Liver (tissue), 9 donors: ENCODE measurements around the gene KRTAP5-1. TPM values are rescaled to one million over a fixed set of nuclear protein-coding genes. Genes with fewer than 3 reads are reported as not detected.
"Not testable (repeated sequence)": the region's sequence is repeated elsewhere in the genome, so short reads cannot be mapped to it uniquely, and the experiment has no call there.

ENCODE experiments used
- DNase-seq: peaks from one replicate; pipeline ENCODE4 v3.0.0-alpha.2; 2017; ENCODE audit warnings: low spot score
- H3K27ac ChIP-seq, 2 donors: one replicate each; pipeline ENCODE4 v1.7.0; 2013; ENCODE audit warnings: inconsistent platforms in 2 of 2, low read length in 2 of 2, control low read depth in 1 of 2, low read depth in 1 of 2, mild to moderate bottlenecking in 1 of 2
- H3K27me3 ChIP-seq, 4 donors: one replicate each; pipeline versions ENCODE4 v1.6.1 to v1.7.0; 2013; ENCODE audit warnings: low read length in 3 of 4, inconsistent platforms in 1 of 4, mild to moderate bottlenecking in 1 of 4, moderate library complexity in 1 of 4; ENCODE audit not compliant: control insufficient read depth in 4 of 4, insufficient read depth in 4 of 4
- H3K36me3 ChIP-seq, 4 donors: one replicate each; pipeline versions ENCODE4 v1.6.1 to v1.7.0; 2013; ENCODE audit warnings: low read length in 3 of 4, mild to moderate bottlenecking in 3 of 4, low read depth in 1 of 4, moderate library complexity in 1 of 4; ENCODE audit not compliant: control insufficient read depth in 4 of 4, insufficient read depth in 3 of 4
- H3K4me1 ChIP-seq, 4 donors: one replicate each; pipeline versions ENCODE4 v1.6.1 to v1.7.0; 2013; ENCODE audit warnings: low read length in 3 of 4, mild to moderate bottlenecking in 3 of 4, moderate library complexity in 1 of 4; ENCODE audit not compliant: control insufficient read depth in 4 of 4, insufficient read depth in 4 of 4
- H3K4me3 ChIP-seq, 3 donors: one replicate each; pipeline versions ENCODE4 v1.6.1 to v1.7.0; 2013; ENCODE audit warnings: low read length in 3 of 3, control low read depth in 1 of 3, low read depth in 1 of 3, mild to moderate bottlenecking in 1 of 3
- H3K9ac ChIP-seq, 2 donors: one replicate each; pipeline ENCODE4 v1.7.0; 2013; ENCODE audit warnings: low read length in 2 of 2, mild to moderate bottlenecking in 2 of 2, moderate library complexity in 2 of 2, control low read depth in 1 of 2, low read depth in 1 of 2
- H3K9me3 ChIP-seq, 4 donors: one replicate each; pipeline versions ENCODE4 v1.6.1 to v1.7.0; 2013; ENCODE audit warnings: low read length in 3 of 4; ENCODE audit not compliant: control insufficient read depth in 4 of 4
- FOXA1 ChIP-seq: IDR thresholded peaks from 2 replicates; pipeline ENCODE4 v1.6.1; 2016; ENCODE audit warnings: antibody characterized with exemption
- FOXA2 ChIP-seq: IDR thresholded peaks from 2 replicates; pipeline ENCODE4 v1.6.1; 2016; ENCODE audit warnings: antibody characterized with exemption
- HNF4A ChIP-seq, 2 donors: conservative IDR thresholded peaks; 2 replicates each; pipeline ENCODE4 v1.6.1; 2016; ENCODE audit warnings: antibody characterized with exemption in 2 of 2, mild to moderate bottlenecking in 2 of 2
- HNF4G ChIP-seq: IDR thresholded peaks from 2 replicates; pipeline ENCODE4 v1.6.1; 2016; ENCODE audit warnings: antibody characterized with exemption
- RXRA ChIP-seq, 2 donors: IDR thresholded peaks; 2 replicates each; pipeline ENCODE4 v1.6.1; 2017 to 2018; ENCODE audit warnings: antibody characterized with exemption in 2 of 2, mild to moderate bottlenecking in 1 of 2
- SP1 ChIP-seq: IDR thresholded peaks from 2 replicates; pipeline ENCODE4 v1.6.1; 2018; ENCODE audit warnings: antibody characterized with exemption, mild to moderate bottlenecking
- TAF1 ChIP-seq: conservative IDR thresholded peaks from 2 replicates; pipeline ENCODE4 v1.6.1; 2016; ENCODE audit warnings: antibody characterized with exemption, mild to moderate bottlenecking
- YY1 ChIP-seq: IDR thresholded peaks from 2 replicates; pipeline ENCODE4 v1.6.1; 2016; ENCODE audit warnings: antibody characterized with exemption, mild to moderate bottlenecking
- WGBS: extraction: QIAGEN DNeasy Blood & Tissue Kit; methylation state at CpG from one replicate; pipeline ENCODE4 v1.1.7; 2013; 5-methylcytosine and 5-hydroxymethylcytosine counted together
- polyA plus RNA-seq, 2 donors: library from polyadenylated mRNA; stranded (reverse) in 1 of 2; unstranded in 1 of 2; fragments of 200-250 nt in 1 of 2; fragments of >200 nt in 1 of 2; fragmentation: Nextera tagmentation in 1 of 2; extraction: Ambion mirVana in 1 of 2; gene quantifications; one replicate each; pipeline versions ENCODE4 v1.2.1 to v1.2.3, GENCODE V29; 2013 to 2015
- total RNA-seq, 2 donors: library from RNA; depleted of rRNA; stranded (reverse); fragments of >200 nt; gene quantifications; one replicate each; pipeline ENCODE4 v1.2.3, GENCODE V29; 2014
- TF ChIP-seq, protein P1 (sequence below): IDR thresholded peaks from 2 replicates; pipeline ENCODE4 v1.6.1; 2016; ENCODE audit warnings: antibody characterized with exemption
- TF ChIP-seq, protein P2 (sequence below): IDR thresholded peaks from 2 replicates; pipeline ENCODE4 v1.6.1; 2016; ENCODE audit warnings: antibody characterized with exemption, mild to moderate bottlenecking
- donor health status: healthy.
- donor health status: healthy.
- donor health status: healthy.
- donor health status: healthy.
- donor health status: healthy.

The KRTAP5-1 gene
- total and polyA plus RNA-seq, 4 donors: not detected

DNA sequence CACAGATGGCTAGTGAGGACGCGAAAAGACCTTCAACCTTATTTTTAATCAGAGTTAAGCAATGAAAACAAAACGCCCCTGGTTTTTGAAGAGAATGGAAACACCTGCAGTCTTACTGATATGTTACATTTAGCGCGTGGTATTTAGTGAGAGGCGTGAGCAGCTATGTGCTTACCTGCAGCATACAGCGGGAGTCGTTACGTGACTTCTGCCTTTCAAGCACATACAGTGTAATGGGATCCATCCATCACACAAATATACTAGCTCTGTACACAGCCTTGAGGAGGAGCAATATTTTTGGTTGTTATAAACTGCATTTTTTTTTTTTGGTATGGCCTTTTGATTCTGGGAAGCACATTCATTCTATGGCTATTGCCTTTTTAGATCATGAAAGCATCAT lies 7.5 kb upstream of the KRTAP5-1 start:
- DNase-seq: no peak
- no peaks in the 10 kb centered on the region for H3K27me3 ChIP-seq
- H3K4me3 ChIP-seq: no peak overlapping the region
- no peak overlapping the region for H3K27ac ChIP-seq
- H3K9ac ChIP-seq: no peak overlapping the region
- H3K36me3 ChIP-seq: no peaks in the 10 kb centered on the region
- TF ChIP-seq TAF1 (no peak), HNF4A (conservative IDR thresholded peaks at IDR 0.05) (no peak)
- TF ChIP-seq, protein P1, sequence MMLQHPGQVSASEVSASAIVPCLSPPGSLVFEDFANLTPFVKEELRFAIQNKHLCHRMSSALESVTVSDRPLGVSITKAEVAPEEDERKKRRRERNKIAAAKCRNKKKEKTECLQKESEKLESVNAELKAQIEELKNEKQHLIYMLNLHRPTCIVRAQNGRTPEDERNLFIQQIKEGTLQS: no peak
- 81% methylated on average over 9 of the region's 9 CpGs for WGBS
- no peaks in the 10 kb centered on the region for H3K4me1 ChIP-seq
- H3K9me3 ChIP-seq: no peaks in the 10 kb centered on the region

DNA sequence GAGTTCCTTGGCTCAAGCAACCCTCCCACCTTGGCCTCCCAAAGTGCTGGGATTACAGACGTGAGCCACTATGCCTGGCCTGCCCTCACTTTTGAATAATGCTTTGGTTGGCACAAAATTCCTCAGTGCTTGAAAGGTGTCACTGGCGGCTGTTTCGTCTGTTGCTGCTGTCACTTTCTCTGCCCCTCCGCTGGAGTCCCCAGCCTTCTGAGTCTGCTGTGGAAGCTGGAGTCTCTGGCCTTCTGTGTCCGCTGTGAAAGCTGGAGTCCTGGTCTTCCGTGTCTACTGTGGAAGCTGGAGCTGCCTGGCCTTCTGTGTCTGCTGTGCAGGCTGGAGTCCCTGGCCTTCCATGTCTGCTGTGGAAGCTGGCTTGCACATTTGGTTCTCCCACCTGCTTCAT lies 4.9 kb upstream of the KRTAP5-1 start:
- H3K9me3 ChIP-seq: no peaks in the 10 kb centered on the region
- no peak overlapping the region for H3K4me3 ChIP-seq
- no peak overlapping the region for H3K9ac ChIP-seq
- H3K4me1 ChIP-seq: no peaks in the 10 kb centered on the region
- no peaks in the 10 kb centered on the region for H3K36me3 ChIP-seq
- TF ChIP-seq RXRA (IDR thresholded peaks at IDR 0.05): no peak
- no peak for TF ChIP-seq FOXA1
- TF ChIP-seq, protein P2, sequence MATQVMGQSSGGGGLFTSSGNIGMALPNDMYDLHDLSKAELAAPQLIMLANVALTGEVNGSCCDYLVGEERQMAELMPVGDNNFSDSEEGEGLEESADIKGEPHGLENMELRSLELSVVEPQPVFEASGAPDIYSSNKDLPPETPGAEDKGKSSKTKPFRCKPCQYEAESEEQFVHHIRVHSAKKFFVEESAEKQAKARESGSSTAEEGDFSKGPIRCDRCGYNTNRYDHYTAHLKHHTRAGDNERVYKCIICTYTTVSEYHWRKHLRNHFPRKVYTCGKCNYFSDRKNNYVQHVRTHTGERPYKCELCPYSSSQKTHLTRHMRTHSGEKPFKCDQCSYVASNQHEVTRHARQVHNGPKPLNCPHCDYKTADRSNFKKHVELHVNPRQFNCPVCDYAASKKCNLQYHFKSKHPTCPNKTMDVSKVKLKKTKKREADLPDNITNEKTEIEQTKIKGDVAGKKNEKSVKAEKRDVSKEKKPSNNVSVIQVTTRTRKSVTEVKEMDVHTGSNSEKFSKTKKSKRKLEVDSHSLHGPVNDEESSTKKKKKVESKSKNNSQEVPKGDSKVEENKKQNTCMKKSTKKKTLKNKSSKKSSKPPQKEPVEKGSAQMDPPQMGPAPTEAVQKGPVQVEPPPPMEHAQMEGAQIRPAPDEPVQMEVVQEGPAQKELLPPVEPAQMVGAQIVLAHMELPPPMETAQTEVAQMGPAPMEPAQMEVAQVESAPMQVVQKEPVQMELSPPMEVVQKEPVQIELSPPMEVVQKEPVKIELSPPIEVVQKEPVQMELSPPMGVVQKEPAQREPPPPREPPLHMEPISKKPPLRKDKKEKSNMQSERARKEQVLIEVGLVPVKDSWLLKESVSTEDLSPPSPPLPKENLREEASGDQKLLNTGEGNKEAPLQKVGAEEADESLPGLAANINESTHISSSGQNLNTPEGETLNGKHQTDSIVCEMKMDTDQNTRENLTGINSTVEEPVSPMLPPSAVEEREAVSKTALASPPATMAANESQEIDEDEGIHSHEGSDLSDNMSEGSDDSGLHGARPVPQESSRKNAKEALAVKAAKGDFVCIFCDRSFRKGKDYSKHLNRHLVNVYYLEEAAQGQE: no peak
- TF ChIP-seq HNF4G: no peak
- TF ChIP-seq FOXA2: no peak
- TF ChIP-seq YY1: no peak
- TF ChIP-seq, protein P1: no peak
- TF ChIP-seq SP1: no peak
- H3K27me3 ChIP-seq: no peaks in the 10 kb centered on the region
- 86% methylated on average over 6 of the region's 6 CpGs for WGBS
- H3K27ac ChIP-seq: no peak overlapping the region
- no peak for DNase-seq

DNA sequence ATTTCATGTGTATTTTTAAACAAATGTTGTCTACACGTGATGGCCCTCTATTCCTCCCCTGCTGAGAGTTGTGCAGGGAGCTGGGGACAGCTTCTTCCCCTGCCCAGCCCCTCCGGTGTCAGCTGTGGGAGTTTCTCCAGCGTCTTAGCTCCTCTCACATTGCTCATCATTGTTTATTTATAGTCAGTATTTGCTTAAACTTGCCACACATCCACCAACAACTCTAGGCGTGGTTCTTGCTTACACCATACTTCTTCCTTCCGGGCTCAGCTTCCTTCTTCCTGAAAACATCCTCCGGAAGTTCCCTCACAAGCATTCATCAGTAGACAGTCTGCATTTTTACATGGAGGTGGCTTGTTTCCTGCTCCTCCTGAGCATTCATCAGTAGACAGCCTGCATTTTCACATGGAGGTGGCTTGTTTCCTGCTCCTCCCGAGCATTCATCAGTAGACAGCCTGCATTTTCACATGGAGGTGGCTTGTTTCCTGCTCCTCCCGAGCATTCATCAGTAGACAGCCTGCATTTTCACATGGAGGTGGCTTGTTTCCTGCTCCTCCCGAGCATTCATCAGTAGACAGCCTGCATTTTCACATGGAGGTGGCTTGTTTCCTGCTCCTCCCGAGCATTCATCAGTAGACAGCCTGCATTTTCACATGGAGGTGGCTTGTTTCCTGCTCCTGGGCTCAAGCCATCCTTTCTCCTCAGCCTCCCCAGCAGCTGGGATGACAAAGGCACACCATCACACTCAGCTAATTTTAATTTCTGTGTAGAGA lies 4.3 kb upstream of the KRTAP5-1 start:
- not testable (repeated sequence) for H3K27ac ChIP-seq, DNase-seq, H3K9ac ChIP-seq, H3K4me1 ChIP-seq, H3K4me3 ChIP-seq, H3K9me3 ChIP-seq, H3K36me3 ChIP-seq, H3K27me3 ChIP-seq
- 29% methylated on average over 8 of the region's 10 CpGs for WGBS
